GM12878 (cell line): ENCODE results near the gene ETV6. TPM values are rescaled to one million over a fixed set of nuclear protein-coding genes. Genes with fewer than 3 reads are reported as not detected.

ENCODE experiments used
- ATAC-seq: fragments of 200-7000 bp; cut with Tn5 transposase; 3 replicates; pipeline ENCODE4 v1.9.1; 2020; ENCODE audit warnings: mild to moderate bottlenecking, moderate library complexity
- BruUV-seq: library from RNA; stranded (reverse); fragments of 400-500 nt; replicated peaks from 2 replicates; lab custom pipeline; 2021; lab: Mats Ljungman, UMichigan
- CTCF ChIA-PET: fragments of 300-600 bp; sonication (Branson Sonifier 250); formaldehyde crosslinking; extraction: SDS; loops from one replicate; lab custom pipeline; 2021; ENCODE audit warnings: inconsistent platforms; lab: Yijun Ruan, JAX
- POLR2A ChIA-PET: fragments of 350-600 bp; formaldehyde crosslinking; extraction: SDS; loops from one replicate; lab custom pipeline; 2021; ENCODE audit warnings: inconsistent platforms; lab: Charles Lee
- RAD21 ChIA-PET: fragments of 300-600 bp; sonication (Branson Sonifier 250); formaldehyde crosslinking; loops from one replicate; lab custom pipeline; 2023; ENCODE audit warnings: antibody characterized with exemption; ENCODE audit not compliant: unreplicated experiment; lab: Charles Lee
- SMC1A ChIA-PET: fragments of 300-600 bp; sonication (Branson Sonifier 250); formaldehyde crosslinking; loops from one replicate; lab custom pipeline; 2023; ENCODE audit not compliant: unreplicated experiment, uncharacterized antibody; lab: Charles Lee
- DNase-seq: peaks from one replicate; pipeline ENCODE4 v3.0.0-alpha.2; 2011; ENCODE audit warnings: low read depth, low spot score
- FAIRE-seq: peaks from 3 replicates; lab custom pipeline; 2011; peaks lifted over from hg19 to GRCh38; lab: Jason Lieb, UNC
- H2AFZ ChIP-seq: 2 replicates; pipeline ENCODE4 v1.6.0; 2011; ENCODE audit warnings: low read depth, low read length, control low read depth; ENCODE audit not compliant: control insufficient read depth
- H3K27ac ChIP-seq: 2 replicates; pipeline ENCODE4 v1.5.1; 2011; ENCODE audit warnings: control low read depth; ENCODE audit not compliant: control insufficient read depth, insufficient read depth
- H3K27me3 ChIP-seq, 2 experiments: replicated peaks in 1 of 2; 2 replicates each; pipeline versions ENCODE4 v1.6.0 to v1.6.1; 2011; ENCODE audit warnings: low read length in 1 of 2; ENCODE audit not compliant: control insufficient read depth in 2 of 2, insufficient read depth in 2 of 2
- H3K36me3 ChIP-seq, 2 experiments: 2 replicates each; pipeline ENCODE4 v1.5.1; 2011; ENCODE audit warnings: low read length in 1 of 2; ENCODE audit not compliant: control insufficient read depth in 2 of 2, insufficient read depth in 2 of 2
- H3K4me1 ChIP-seq: 2 replicates; pipeline ENCODE4 v1.6.1; 2011; ENCODE audit warnings: mild to moderate bottlenecking, low read length, moderate library complexity, mixed read lengths; ENCODE audit not compliant: control insufficient read depth, insufficient read depth
- H3K4me2 ChIP-seq: 2 replicates; pipeline ENCODE4 v1.6.0; 2011; ENCODE audit warnings: control low read depth; ENCODE audit not compliant: control insufficient read depth, insufficient read depth
- H3K4me3 ChIP-seq: fragments of 200-600 bp; sonication (generic); 2 replicates; pipeline ENCODE4 v1.5.1; 2016
- H3K79me2 ChIP-seq: 2 replicates; pipeline ENCODE4 v1.6.0; 2011; ENCODE audit warnings: low read length; ENCODE audit not compliant: control insufficient read depth, insufficient read depth
- H3K9ac ChIP-seq: 2 replicates; pipeline ENCODE4 v1.8.0; 2011; ENCODE audit warnings: low read length, control low read depth, mixed read lengths; ENCODE audit not compliant: control insufficient read depth, insufficient read depth
- H3K9me3 ChIP-seq: replicated peaks from 3 replicates; pipeline ENCODE4 v1.5.1; 2011; ENCODE audit warnings: mild to moderate bottlenecking, low read length; ENCODE audit not compliant: control insufficient read depth, insufficient read depth
- H4K20me1 ChIP-seq: 2 replicates; pipeline ENCODE4 v1.6.0; 2011; ENCODE audit not compliant: control insufficient read depth, insufficient read depth
- ASH2L ChIP-seq: fragments of 300-600, 200-600 bp; sonication (generic); IDR thresholded peaks from 2 replicates; pipeline ENCODE4 v1.6.1; 2017; ENCODE audit warnings: low read depth, mild to moderate bottlenecking, borderline replicate concordance
- CBFB ChIP-seq: IDR thresholded peaks from 2 replicates; pipeline ENCODE4 v1.6.1; 2016; ENCODE audit warnings: antibody characterized with exemption, low read depth
- CBX3 ChIP-seq: fragments of 200-600 bp; sonication (generic); IDR thresholded peaks from 2 replicates; pipeline ENCODE4 v1.6.1; 2016; ENCODE audit warnings: low read depth, borderline replicate concordance
- CHD2 ChIP-seq: IDR thresholded peaks from 2 replicates; pipeline ENCODE4 v1.6.1; 2011; ENCODE audit warnings: low read depth, low read length, improper control_type of control experiment, borderline replicate concordance
- KLF5 ChIP-seq: fragments of 450-650 bp; IDR thresholded peaks from 2 replicates; pipeline ENCODE4 v1.6.1; 2014; ENCODE audit warnings: mild to moderate bottlenecking; ENCODE audit not compliant: partially characterized antibody
- PML ChIP-seq: IDR thresholded peaks from 2 replicates; pipeline ENCODE4 v1.6.1; 2012; ENCODE audit warnings: low read length, inconsistent platforms
- RB1 ChIP-seq: fragments of 450-650 bp; formaldehyde crosslinking; IDR thresholded peaks from 2 replicates; pipeline ENCODE4 v1.6.1; 2017; ENCODE audit warnings: mild to moderate bottlenecking, borderline replicate concordance
- ZBTB11 ChIP-seq: fragments of 450-650 bp; formaldehyde crosslinking; IDR thresholded peaks from 2 replicates; pipeline ENCODE4 v1.5.0; 2022; ENCODE audit warnings: mild to moderate bottlenecking, missing genetic modification characterization
- ZBTB4 ChIP-seq: fragments of 450-650 bp; formaldehyde crosslinking; IDR thresholded peaks from 2 replicates; pipeline ENCODE4 v1.4.0; 2022; ENCODE audit warnings: mild to moderate bottlenecking, moderate library complexity
- ZNF592 ChIP-seq: fragments of 450-650 bp; IDR thresholded peaks from 2 replicates; pipeline ENCODE4 v1.6.1; 2017; ENCODE audit warnings: mild to moderate bottlenecking, moderate library complexity
- WGBS: methylation state at CpG from one replicate; pipeline ENCODE4 v1.1.6; 2016; ENCODE audit warnings: low lambda C conversion rate; ENCODE audit not compliant: insufficient replicate concordance, insufficient coverage; ENCODE audit errors: missing lambda C conversion rate; 5-methylcytosine and 5-hydroxymethylcytosine counted together
- in situ Hi-C: fragments of 300-500 bp; cut with MboI; formaldehyde crosslinking; loops from 9 replicates; pipeline ENCODE4 v1.14.3; 2018; ENCODE audit warnings: mixed read lengths
- intact Hi-C: fragments of 100-400 bp; cut with micrococcal nuclease; formaldehyde crosslinking; loops from one replicate; pipeline ENCODE4 v1.14.2; 2022; ENCODE audit not compliant: unreplicated experiment
- polyA plus RNA-seq, 11 experiments: library from polyadenylated mRNA; depleted of rRNA in 4 of 11; unstranded in 6 of 11; stranded (reverse) in 5 of 11; fragments of >200 nt; fragmentation: Nextera tagmentation in 4 of 11; fragmentation: Illumina TruSeq in 1 of 11; extraction: Ambion mirVana in 4 of 11; extraction: Trizol in 1 of 11; gene quantifications; 1 replicate in 1 of 11; 2 replicates in 10 of 11; pipeline versions ENCODE4 v1.2.1 to v1.2.3, GENCODE V29; 2011 to 2016; ENCODE audit warnings: inconsistent platforms in 2 of 11, missing spikeins in 2 of 11, low read depth in 1 of 11
- total RNA-seq, 4 experiments: library from RNA; depleted of rRNA in 3 of 4; stranded (reverse); fragments of >200 nt in 3 of 4; fragmentation: Illumina TruSeq in 1 of 4; extraction: Trizol in 1 of 4; gene quantifications; 2 replicates each; pipeline versions ENCODE4 v1.2.1 to v1.2.3, GENCODE V29; 2013 to 2021

The ETV6 gene
- total and polyA plus RNA-seq, 10 of the 15 experiments (the other 5 are each of a cell fraction or from before 2014, with no cell fraction given): 6.6 to 74.8 (median 24.6) TPM

GRCh38 chr12:11917501-11917900 lies 268.0 kb downstream of the ETV6 start (continued):
- TF ChIP-seq ZBTB4 (CRISPR knock-in tag) (no peak), RB1 (no peak), CHD2 (no peak)
- TF ChIP-seq, all 136 proteins: peak for 0

- no peaks in the 10 kb centered on the region for H3K9me3 ChIP-seq
- CTCF ChIA-PET: no interaction called here
- no peak for ATAC-seq
- no peak for TF ChIP-seq ZBTB11 (CRISPR knock-in tag)
- TF ChIP-seq CBX3: no peak
- TF ChIP-seq PML: no peak
- no peak for TF ChIP-seq RB1
- no peak for TF ChIP-seq ASH2L
- TF ChIP-seq ZNF592: no peak
- no peak for TF ChIP-seq KLF5
- no peak for TF ChIP-seq CBFB
- TF ChIP-seq, all 136 proteins: peak for 0
- intact Hi-C loops: no loop called here
- Histone ChIP-seq H3K27ac (no peak overlapping the region), H3K27me3 (no peaks in the 10 kb centered on the region), H3K36me3 (no peaks in the 10 kb centered on the region), H3K79me2 (no peaks in the 10 kb centered on the region), H3K4me3 (no peak overlapping the region), H3K9ac (no peak overlapping the region), H3K4me1 (no peaks in the 10 kb centered on the region), H2AFZ (no peak overlapping the region), H3K4me2 (no peak overlapping the region), H4K20me1 (no peaks in the 10 kb centered on the region)
- 49% methylated on average over 4 of the region's 4 CpGs for WGBS
- DNase-seq (no peak), FAIRE-seq (no peak)
- ChIA-PET RAD21 (no interaction called here), POLR2A (no interaction called here), SMC1A (no interaction called here)
- in situ Hi-C loops: no loop called here
- BruUV-seq: no TSS peak
Observed at GRCh38 chr12:11920231-11920630, 270.8 kb downstream of the ETV6 start.
